IMR-90 (cell line): Measurements from ENCODE around the gene IL36RN. TPM values are rescaled to one million over a fixed set of nuclear protein-coding genes. Genes with fewer than 3 reads are reported as not detected.

Experiments used
- ATAC-seq: fragments of 200-7000 bp; cut with Tn5 transposase; 2 replicates; pipeline ENCODE4 v1.9.1; 2020; ENCODE audit warnings: low read depth, mild to moderate bottlenecking, moderate library complexity
- BruUV-seq: library from RNA; stranded (reverse); fragments of 400-500 nt; replicated peaks from 2 replicates; lab custom pipeline; 2021; lab: Mats Ljungman, UMichigan
- CTCF ChIA-PET: fragments of 300-600 bp; formaldehyde crosslinking; extraction: SDS; loops from one replicate; lab custom pipeline; 2021; ENCODE audit warnings: antibody characterized with exemption; lab: Yijun Ruan, JAX
- POLR2A ChIA-PET: fragments of 300-600 bp; sonication (Branson Sonifier 250); formaldehyde crosslinking; loops from one replicate; lab custom pipeline; 2022; ENCODE audit warnings: antibody characterized with exemption; ENCODE audit not compliant: unreplicated experiment; lab: Charles Lee
- DNase-seq: peaks from one replicate; pipeline ENCODE4 v3.0.0; 2013
- H2AFZ ChIP-seq: replicated peaks from 2 replicates; pipeline ENCODE3; 2013; ENCODE audit warnings: low read length, mild to moderate bottlenecking; ENCODE audit not compliant: poor library complexity
- H2AK5ac ChIP-seq: 2 replicates; pipeline ENCODE4 v1.6.1; 2013; ENCODE audit warnings: low read depth, low read length, inconsistent platforms
- H2AK9ac ChIP-seq: replicated peaks from 2 replicates; pipeline ENCODE3; 2013; ENCODE audit warnings: mild to moderate bottlenecking, low read depth, low read length, moderate library complexity; ENCODE audit not compliant: poor library complexity
- H2BK120ac ChIP-seq: 2 replicates; pipeline ENCODE4 v1.6.1; 2013; ENCODE audit warnings: low read depth, low read length, inconsistent platforms
- H2BK15ac ChIP-seq: 3 replicates; pipeline ENCODE4 v1.6.1; 2013; ENCODE audit warnings: low read depth, low read length, inconsistent platforms
- H2BK20ac ChIP-seq: 2 replicates; pipeline ENCODE4 v1.6.1; 2013; ENCODE audit warnings: low read depth, mild to moderate bottlenecking, inconsistent platforms, low read length, moderate library complexity
- H2BK5ac ChIP-seq: 2 replicates; pipeline ENCODE4 v1.6.1; 2013; ENCODE audit warnings: mild to moderate bottlenecking, low read depth, low read length, inconsistent platforms; ENCODE audit not compliant: poor library complexity, severe bottlenecking
- H3K14ac ChIP-seq: replicated peaks from 2 replicates; pipeline ENCODE4 v1.6.1; 2013; ENCODE audit warnings: low read depth, low read length, inconsistent platforms
- H3K18ac ChIP-seq: 2 replicates; pipeline ENCODE4 v1.6.1; 2013; ENCODE audit warnings: low read depth, low read length, control low read depth
- H3K23ac ChIP-seq: 2 replicates; pipeline ENCODE4 v1.6.1; 2013; ENCODE audit warnings: low read depth, low read length, inconsistent platforms
- H3K27ac ChIP-seq: 2 replicates; pipeline ENCODE4 v1.5.1; 2013; ENCODE audit warnings: mild to moderate bottlenecking, control low read depth, low read length; ENCODE audit not compliant: insufficient read depth
- H3K27me3 ChIP-seq: 2 replicates; pipeline ENCODE4 v1.6.1; 2013; ENCODE audit warnings: low read length; ENCODE audit not compliant: control insufficient read depth, insufficient read depth
- H3K36me3 ChIP-seq: 2 replicates; pipeline ENCODE4 v1.6.1; 2013; ENCODE audit warnings: low read length, mixed read lengths; ENCODE audit not compliant: control insufficient read depth, insufficient read depth
- H3K4ac ChIP-seq: 2 replicates; pipeline ENCODE4 v1.6.1; 2013; ENCODE audit warnings: low read depth, low read length, inconsistent platforms
- H3K4me1 ChIP-seq: 2 replicates; pipeline ENCODE4 v1.6.1; 2013; ENCODE audit warnings: low read length, mixed read lengths; ENCODE audit not compliant: control insufficient read depth, insufficient read depth
- H3K4me2 ChIP-seq: 2 replicates; pipeline ENCODE4 v1.6.1; 2013; ENCODE audit warnings: low read depth, mild to moderate bottlenecking, control low read depth, low read length, moderate library complexity
- H3K4me3 ChIP-seq: 2 replicates; pipeline ENCODE4 v1.5.1; 2013; ENCODE audit warnings: low read depth, mild to moderate bottlenecking, control low read depth, low read length, moderate library complexity; ENCODE audit not compliant: insufficient read depth
- H3K56ac ChIP-seq: 2 replicates; pipeline ENCODE4 v1.6.1; 2013; ENCODE audit warnings: low read length, inconsistent platforms; ENCODE audit not compliant: insufficient read depth; ENCODE audit errors: extremely low read depth
- H3K79me1 ChIP-seq, 2 experiments: 2 replicates each; pipeline ENCODE4 v1.6.1; 2013; ENCODE audit warnings: low read length in 2 of 2, inconsistent platforms in 1 of 2, low read depth in 1 of 2
- H3K9ac ChIP-seq: 2 replicates; pipeline ENCODE4 v1.6.1; 2013; ENCODE audit warnings: low read depth, low read length, control low read depth
- H3K9me1 ChIP-seq: 2 replicates; pipeline ENCODE4 v1.6.1; 2013; ENCODE audit warnings: low read length, inconsistent platforms; ENCODE audit not compliant: insufficient read depth
- H3K9me3 ChIP-seq: 2 replicates; pipeline ENCODE4 v1.6.1; 2013; ENCODE audit warnings: low read length; ENCODE audit not compliant: control insufficient read depth, insufficient read depth
- H4K20me1 ChIP-seq: 2 replicates; pipeline ENCODE4 v1.6.1; 2013; ENCODE audit warnings: low read length, inconsistent platforms; ENCODE audit not compliant: insufficient read depth
- H4K5ac ChIP-seq: 2 replicates; pipeline ENCODE4 v1.6.1; 2013; ENCODE audit warnings: mild to moderate bottlenecking, low read depth, low read length, control low read depth
- H4K8ac ChIP-seq, 2 experiments: 2 replicates each; pipeline ENCODE4 v1.6.1; 2013; ENCODE audit warnings: low read depth in 2 of 2, low read length in 2 of 2, control low read depth in 1 of 2, inconsistent platforms in 1 of 2
- H4K91ac ChIP-seq: 2 replicates; pipeline ENCODE4 v1.6.1; 2013; ENCODE audit warnings: low read depth, low read length, inconsistent platforms; ENCODE audit not compliant: insufficient read depth
- BHLHE40 ChIP-seq: fragments of 150-350 bp; IDR thresholded peaks from 2 replicates; pipeline ENCODE4 v1.6.1; 2016; ENCODE audit warnings: mild to moderate bottlenecking, low read depth, low read length
- CEBPB ChIP-seq: IDR thresholded peaks from 2 replicates; pipeline ENCODE4 v1.6.1; 2012; ENCODE audit warnings: low read depth, low read length, improper control_type of control experiment
- CHD1 ChIP-seq: IDR thresholded peaks from 2 replicates; pipeline ENCODE4 v1.6.1; 2012; ENCODE audit warnings: low read depth, low read length, improper control_type of control experiment
- CTCF ChIP-seq: conservative IDR thresholded peaks from 2 replicates; pipeline ENCODE4 v1.5.1; 2012; ENCODE audit warnings: mild to moderate bottlenecking, low read depth, low read length, improper control_type of control experiment
- ELK1 ChIP-seq: fragments of 150-350 bp; IDR thresholded peaks from 2 replicates; pipeline ENCODE4 v1.6.1; 2016; ENCODE audit warnings: low read depth, mild to moderate bottlenecking, low read length, moderate library complexity, borderline replicate concordance
- FOS ChIP-seq: fragments of 150-350 bp; IDR thresholded peaks from 2 replicates; pipeline ENCODE4 v1.6.1; 2016; ENCODE audit warnings: low read depth, low read length
- MAFK ChIP-seq: IDR thresholded peaks from 2 replicates; pipeline ENCODE4 v1.6.1; 2012; ENCODE audit warnings: low read depth, low read length, improper control_type of control experiment
- MAZ ChIP-seq: IDR thresholded peaks from 2 replicates; pipeline ENCODE4 v1.6.1; 2012; ENCODE audit warnings: low read depth, mild to moderate bottlenecking, low read length, improper control_type of control experiment, moderate library complexity, borderline replicate concordance
- MXI1 ChIP-seq: IDR thresholded peaks from 2 replicates; pipeline ENCODE4 v1.6.1; 2012; ENCODE audit warnings: low read depth, mild to moderate bottlenecking, low read length, moderate library complexity, borderline replicate concordance
- NFE2L2 ChIP-seq: fragments of 150-350 bp; IDR thresholded peaks from 2 replicates; pipeline ENCODE4 v1.6.1; 2016; ENCODE audit warnings: low read depth, mild to moderate bottlenecking, low read length
- POLR2A ChIP-seq: IDR thresholded peaks from 2 replicates; pipeline ENCODE4 v1.6.1; 2012; ENCODE audit warnings: mild to moderate bottlenecking, low read depth, low read length
- RAD21 ChIP-seq: IDR thresholded peaks from 2 replicates; pipeline ENCODE4 v1.6.1; 2012; ENCODE audit warnings: low read length, improper control_type of control experiment
- RCOR1 ChIP-seq: IDR thresholded peaks from 2 replicates; pipeline ENCODE4 v1.6.1; 2012; ENCODE audit warnings: mild to moderate bottlenecking, low read length, improper control_type of control experiment; ENCODE audit not compliant: insufficient replicate concordance
- RFX5 ChIP-seq: IDR thresholded peaks from 2 replicates; pipeline ENCODE4 v1.8.0; 2012; ENCODE audit warnings: low read depth, mild to moderate bottlenecking, low read length, moderate library complexity
- SMC3 ChIP-seq: fragments of 150-350 bp; IDR thresholded peaks from 2 replicates; pipeline ENCODE4 v1.6.1; 2016; ENCODE audit warnings: low read depth, mild to moderate bottlenecking, antibody characterized with exemption, low read length, moderate library complexity
- USF2 ChIP-seq: fragments of 150-350 bp; IDR thresholded peaks from 2 replicates; pipeline ENCODE4 v1.6.1; 2017; ENCODE audit warnings: mild to moderate bottlenecking, antibody characterized with exemption, low read length, low read depth
- dilution Hi-C: fragments of 300-500 bp; cut with HindIII; formaldehyde crosslinking; loops from one replicate; pipeline ENCODE4 v1.14.3; 2018; ENCODE audit warnings: low sequenced_read_pairs; ENCODE audit not compliant: unreplicated experiment
- in situ Hi-C: fragments of 300-500 bp; cut with MboI; formaldehyde crosslinking; loops from 3 replicates; pipeline ENCODE4 v1.14.3; 2019; ENCODE audit warnings: low sequenced_read_pairs, inconsistent platforms, mixed read lengths
- intact Hi-C: fragments of 100-400 bp; cut with micrococcal nuclease; formaldehyde crosslinking; loops from 2 replicates; pipeline ENCODE4 v1.10.0; 2022
- polyA plus RNA-seq, 3 experiments: library from polyadenylated mRNA; depleted of rRNA; stranded (reverse); fragments of >200 nt; gene quantifications; 2 replicates each; pipeline ENCODE4 v1.2.3, GENCODE V29; 2012; ENCODE audit warnings: low replicate concordance in 1 of 3
- total RNA-seq: library from RNA; depleted of rRNA; stranded (reverse); fragments of >200 nt; gene quantifications from 2 replicates; pipeline ENCODE4 v1.2.3, GENCODE V29; 2012

The IL36RN gene
- total and polyA plus RNA-seq, 2 of the 4 experiments (the other 2 are of a cell fraction): not detected

- H3K18ac ChIP-seq: no peak overlapping the region
- no peak overlapping the region for H4K91ac ChIP-seq
- intact Hi-C loops (no loop called here), dilution Hi-C loops (no loop called here), in situ Hi-C loops (no loop called here)
- TF ChIP-seq ELK1: no peak
- no peak for TF ChIP-seq CEBPB
- no peak for TF ChIP-seq MAFK
- no peak for TF ChIP-seq MAZ
- TF ChIP-seq RAD21: no peak
- TF ChIP-seq POLR2A: no peak
- no peak for TF ChIP-seq MXI1
- TF ChIP-seq RFX5: no peak
- TF ChIP-seq NFE2L2: no peak
- no peak for TF ChIP-seq BHLHE40
- no peak for TF ChIP-seq CHD1
- no peak for TF ChIP-seq FOS
- TF ChIP-seq USF2: no peak
- no peak for TF ChIP-seq SMC3
- TF ChIP-seq RCOR1: no peak
- TF ChIP-seq CTCF: no peak
- no peak overlapping the region for H2BK5ac ChIP-seq
- no peaks in the 10 kb centered on the region for H3K9me1 ChIP-seq
- no peak overlapping the region for H3K4me2 ChIP-seq
- H3K14ac ChIP-seq: no peak overlapping the region
- H3K27me3 ChIP-seq: peaks cover 8% of the 10 kb centered on the region
- no peak for DNase-seq
- H3K56ac ChIP-seq: no peak overlapping the region
- H2AK5ac ChIP-seq: no peak overlapping the region
- H2BK120ac ChIP-seq: no peak overlapping the region
- no peaks in the 10 kb centered on the region for H3K79me1 ChIP-seq
- ChIA-PET POLR2A (no interaction called here), CTCF (interaction anchor here (0.7 kb wide), 1 partner anchor 16 kb away, joined by 3 read pairs; no protein-coding TSS in a partner anchor)
- no peak overlapping the region for H3K4ac ChIP-seq
- no peak overlapping the region for H2BK20ac ChIP-seq
- no TSS peak for BruUV-seq
- no peak overlapping the region for H2AFZ ChIP-seq
- H3K27ac ChIP-seq: no peak overlapping the region
- H3K9me3 ChIP-seq: no peaks in the 10 kb centered on the region
- H3K4me3 ChIP-seq: no peak overlapping the region
- no peak overlapping the region for H3K23ac ChIP-seq
- no peak overlapping the region for H2AK9ac ChIP-seq
- H3K36me3 ChIP-seq: no peaks in the 10 kb centered on the region
- H2BK15ac ChIP-seq: no peak overlapping the region
- H4K20me1 ChIP-seq: no peaks in the 10 kb centered on the region
- no peak overlapping the region for H4K5ac ChIP-seq
- ATAC-seq: no peak
- H3K4me1 ChIP-seq: no peaks in the 10 kb centered on the region
- no peak overlapping the region for H4K8ac ChIP-seq
- H3K9ac ChIP-seq: no peak overlapping the region
Measured at GRCh38 chr2:113088213-113088992, 29.4 kb downstream of the IL36RN start.
